Tibial nerve (tissue), 3 donors: ENCODE results near the gene PPFIBP2.

Experiments used
- CTCF ChIP-seq, 5 experiments: fragments of 200-600 bp in 3 of 5; fragments of 450-650 bp in 2 of 5; sonication (generic) in 3 of 5; IDR thresholded peaks; one replicate each; pipeline ENCODE4 v1.5.1; 2016 to 2019; ENCODE audit warnings: antibody characterized with exemption in 5 of 5, mild to moderate bottlenecking in 3 of 5, moderate library complexity in 2 of 5
- POLR2A ChIP-seq, 2 donors: fragments of 450-650 bp; IDR thresholded peaks; one replicate each; pipeline ENCODE4 v1.6.1; 2017; ENCODE audit warnings: antibody characterized with exemption in 2 of 2, mild to moderate bottlenecking in 2 of 2, moderate library complexity in 2 of 2

- TF ChIP-seq POLR2A (IDR thresholded peaks at IDR 0.05) (no peak), CTCF (IDR thresholded peaks at IDR 0.05) (no peak)
These were observed 105.5 kb downstream of the PPFIBP2 start for GRCh38 chr11:7619322-7619721.
